K562 (cell line): Measurements from ENCODE around the gene ZSWIM4. TPM values are rescaled to one million over a fixed set of nuclear protein-coding genes. Genes with fewer than 3 reads are reported as not detected.

Experiments
- CEBPB ChIP-seq: fragments of 450-650 bp; IDR thresholded peaks from 2 replicates; pipeline ENCODE4 v1.6.1; 2016; ENCODE audit warnings: missing genetic modification characterization, missing compliant biosample characterization
- CUX1 ChIP-seq: fragments of 200-800 bp; sonication (Bioruptor generic); IDR thresholded peaks from 2 replicates; pipeline ENCODE4 v1.6.1; 2016; ENCODE audit warnings: missing genetic modification characterization, missing compliant biosample characterization
- EP300 ChIP-seq: IDR thresholded peaks from 2 replicates; pipeline ENCODE4 v1.6.1; 2012; ENCODE audit warnings: low read length, improper control_type of control experiment
- HLTF ChIP-seq: fragments of 450-650 bp; IDR thresholded peaks from 2 replicates; pipeline ENCODE4 v1.6.1; 2016
- HNRNPLL ChIP-seq: fragments of 200-400 bp; formaldehyde crosslinking; IDR thresholded peaks from 2 replicates; pipeline ENCODE4 v1.6.1; 2017; ENCODE audit warnings: low read length, low read depth, mild to moderate bottlenecking; ENCODE audit not compliant: poor library complexity, severe bottlenecking
- MED1 ChIP-seq: sonication (generic); formaldehyde crosslinking; IDR thresholded peaks from 2 replicates; pipeline ENCODE4 v1.8.1; 2023; ENCODE audit warnings: missing genetic modification reagents, borderline replicate concordance
- MEF2D ChIP-seq: conservative IDR thresholded peaks from 2 replicates; pipeline ENCODE4 v1.6.1; 2016; ENCODE audit warnings: low read depth, missing genetic modification characterization, missing compliant biosample characterization
- MTF1 ChIP-seq: fragments of 250-450 bp; sonication (Bioruptor Pico); IDR thresholded peaks from 2 replicates; pipeline ENCODE4 v1.9.0; 2021; ENCODE audit warnings: moderate library complexity, mild to moderate bottlenecking, inconsistent platforms, borderline replicate concordance
- MYBL2 ChIP-seq, 2 experiments: fragments of 450-650 bp in 1 of 2; sonication (generic) in 1 of 2; formaldehyde crosslinking in 1 of 2; IDR thresholded peaks; 2 replicates each; pipeline versions ENCODE4 v1.6.1 to v1.8.1; 2017 to 2022; ENCODE audit warnings: borderline replicate concordance in 1 of 2, inconsistent platforms in 1 of 2, low read depth in 1 of 2, mild to moderate bottlenecking in 1 of 2, missing genetic modification reagents in 1 of 2, moderate library complexity in 1 of 2
- PKNOX1 ChIP-seq: fragments of 450-650 bp; IDR thresholded peaks from 2 replicates; pipeline ENCODE4 v1.6.1; 2016
- SP2 ChIP-seq: IDR thresholded peaks from 2 replicates; pipeline ENCODE4 v1.6.1; 2011; ENCODE audit warnings: mild to moderate bottlenecking, low read depth, low read length, moderate library complexity; ENCODE audit not compliant: poor library complexity, severe bottlenecking; ENCODE audit errors: extremely low read depth
- TAF7 ChIP-seq: fragments of 450-650 bp; IDR thresholded peaks from 2 replicates; pipeline ENCODE4 v1.6.1; 2016; ENCODE audit warnings: missing genetic modification characterization, missing compliant biosample characterization
- TEAD4 ChIP-seq, 2 experiments: sonication (generic) in 1 of 2; formaldehyde crosslinking in 1 of 2; IDR thresholded peaks; 2 replicates each; pipeline versions ENCODE4 v1.6.1 to v1.8.0; 2012 to 2022; ENCODE audit warnings: borderline replicate concordance in 1 of 2, inconsistent platforms in 1 of 2, low read length in 1 of 2, mild to moderate bottlenecking in 1 of 2, missing genetic modification reagents in 1 of 2
- ZC3H4 ChIP-seq: sonication (generic); formaldehyde crosslinking; IDR thresholded peaks from 2 replicates; pipeline ENCODE4 v1.9.0; 2021; ENCODE audit warnings: missing genetic modification reagents, borderline replicate concordance
- ZHX1 ChIP-seq: fragments of 150-350 bp; conservative IDR thresholded peaks from 2 replicates; pipeline ENCODE4 v1.6.1; 2014; ENCODE audit warnings: low read length
- ZNF253 ChIP-seq: fragments of 250-450 bp; sonication (Bioruptor Pico); conservative IDR thresholded peaks from 2 replicates; pipeline ENCODE4 v1.6.1; 2021; ENCODE audit warnings: mild to moderate bottlenecking
- ZNF766 ChIP-seq: fragments of 200-800 bp; sonication (Bioruptor generic); conservative IDR thresholded peaks from 2 replicates; pipeline ENCODE4 v1.6.1; 2016; ENCODE audit warnings: missing genetic modification characterization, missing compliant biosample characterization
- polyA plus RNA-seq, 8 experiments: library from polyadenylated mRNA; depleted of rRNA in 4 of 8; stranded (reverse) in 5 of 8; unstranded in 3 of 8; fragments of >200 nt; fragmentation: Nextera tagmentation in 2 of 8; fragmentation: Illumina TruSeq in 1 of 8; extraction: Ambion mirVana in 2 of 8; extraction: Trizol in 1 of 8; gene quantifications; 2 replicates each; pipeline versions ENCODE4 v1.2.1 to v1.2.3, GENCODE V29; 2011 to 2014; ENCODE audit warnings: inconsistent platforms in 1 of 8, missing spikeins in 1 of 8
- total RNA-seq, 7 experiments: library from RNA; depleted of rRNA in 6 of 7; stranded (reverse); fragments of >200 nt in 6 of 7; fragmentation: Illumina TruSeq in 2 of 7; extraction: Trizol in 2 of 7; gene quantifications; 2 replicates each; pipeline versions ENCODE4 v1.2.1 to v1.2.3, GENCODE V29; 2011 to 2021; ENCODE audit warnings: low replicate concordance in 1 of 7

Gene ZSWIM4
- total and polyA plus RNA-seq, 9 of the 15 experiments (the other 6 are each of a cell fraction or from before 2014, with no cell fraction given) = 0.25 to 3.7 (median 0.79) TPM; not detected in 2

- no peak for TF ChIP-seq MYBL2 (IDR thresholded peaks at IDR 0.05; ENCODE audit: low read depth)
- no peak for TF ChIP-seq MYBL2 (CRISPR knock-in tag; IDR thresholded peaks at IDR 0.05; ENCODE audit: borderline replicate concordance)
- no peak for TF ChIP-seq ZNF766 (CRISPR knock-in tag)
- TF ChIP-seq ZHX1 = no peak
- no peak for TF ChIP-seq SP2
- TF ChIP-seq TAF7 (tag) = no peak
- TF ChIP-seq MED1 (CRISPR knock-in tag) = 0 out of 2 replicates have a peak, but pooled peaks have one; percentile 52
- no peak for TF ChIP-seq EP300
- TF ChIP-seq HNRNPLL = peak; percentile 30
- TF ChIP-seq CUX1 (CRISPR knock-in tag) = no peak
- peak; percentile 44; the same call in 1 of the 2 replicates for TF ChIP-seq PKNOX1
- no peak for TF ChIP-seq TEAD4 (IDR thresholded peaks at IDR 0.05; ENCODE audit: low read length)
- no peak for TF ChIP-seq TEAD4 (CRISPR knock-in tag; IDR thresholded peaks at IDR 0.05; ENCODE audit: borderline replicate concordance)
- TF ChIP-seq MTF1 (CRISPR knock-in tag) = no peak
- no peak for TF ChIP-seq ZNF253
- no peak for TF ChIP-seq HLTF
- TF ChIP-seq MEF2D = no peak
- 0 out of 2 replicates have a peak, but pooled peaks have one; percentile 31 for TF ChIP-seq ZC3H4 (CRISPR knock-in tag)
- no peak for TF ChIP-seq CEBPB (tag)
Observed at GRCh38 chr19:13825489-13826441, 30.5 kb downstream of the ZSWIM4 start (continued).
